ENCODE results near the gene TMEM39A. TPM values are rescaled to one million over a fixed set of nuclear protein-coding genes. Genes with fewer than 3 reads are reported as not detected.

TMEM39A gene
- total and polyA plus RNA-seq, 2 of the 4 experiments (the other 2 are of a cell fraction): 29.6 to 117 TPM

GRCh38 chr3:119416873-119417272 lies 46.5 kb downstream of the TMEM39A start:
- no peak overlapping the region for H3K18ac ChIP-seq (ENCODE audit: low read depth, low read length)
- no peaks in the 10 kb centered on the region for H4K20me1 ChIP-seq (ENCODE audit: insufficient read depth, low read length)
- no peaks in the 10 kb centered on the region for H3K9me3 ChIP-seq (ENCODE audit: control insufficient read depth, insufficient read depth, low read length)
- H4K8ac ChIP-seq (ENCODE audit: low read depth in 2 of 2, low read length in 2 of 2): no peak overlapping the region
- no CpG with 5 or more reads among the region's 1 CpG for WGBS, 2 experiments (ENCODE audit: extremely low coverage in 2 of 2, insufficient read length in 1 of 2)
- H3K14ac ChIP-seq (replicated peaks; ENCODE audit: low read depth, low read length): no peak overlapping the region
- no peaks in the 10 kb centered on the region for H3K27me3 ChIP-seq (ENCODE audit: control insufficient read depth, insufficient read depth, low read length)
- H3K4me1 ChIP-seq (ENCODE audit: control insufficient read depth, insufficient read depth, low read length): no peaks in the 10 kb centered on the region
- H4K91ac ChIP-seq (ENCODE audit: insufficient read depth, low read depth, low read length): no peak overlapping the region
- ChIA-PET POLR2A (ENCODE audit: unreplicated experiment) (no interaction called here), CTCF (no interaction called here)
- H3K23ac ChIP-seq (ENCODE audit: low read depth, low read length): no peak overlapping the region
- in situ Hi-C loops (cut with MboI; ENCODE audit: low sequenced_read_pairs): no loop called here
- no peak overlapping the region for H3K56ac ChIP-seq (ENCODE audit: extremely low read depth, insufficient read depth, low read length)
- ATAC-seq (ENCODE audit: low read depth): no peak
- H2BK5ac ChIP-seq (ENCODE audit: low read depth, low read length, poor library complexity, severe bottlenecking): no peak overlapping the region
- no peak overlapping the region for H2AK5ac ChIP-seq (ENCODE audit: low read depth, low read length)
- H3K4me3 ChIP-seq (ENCODE audit: insufficient read depth, low read depth, low read length): no peak overlapping the region
- H2BK20ac ChIP-seq (ENCODE audit: low read depth, low read length): no peak overlapping the region
- no peak overlapping the region for H2BK120ac ChIP-seq (ENCODE audit: low read depth, low read length)
- H3K9ac ChIP-seq (ENCODE audit: low read depth, low read length): no peak overlapping the region
- TF ChIP-seq FOS (IDR thresholded peaks at IDR 0.05; ENCODE audit: low read depth, low read length) (no peak), SMC3 (IDR thresholded peaks at IDR 0.05; ENCODE audit: low read depth, low read length) (no peak), CHD1 (IDR thresholded peaks at IDR 0.05; ENCODE audit: low read depth, low read length) (no peak), NFE2L2 (IDR thresholded peaks at IDR 0.05; ENCODE audit: low read depth, low read length) (no peak), CEBPB (IDR thresholded peaks at IDR 0.05; ENCODE audit: low read depth, low read length) (no peak), MAZ (IDR thresholded peaks at IDR 0.05; ENCODE audit: borderline replicate concordance, low read depth, low read length) (no peak), MAFK (IDR thresholded peaks at IDR 0.05; ENCODE audit: low read depth, low read length) (no peak), RCOR1 (IDR thresholded peaks at IDR 0.05; ENCODE audit: insufficient replicate concordance, low read length) (no peak), POLR2A (IDR thresholded peaks at IDR 0.05; ENCODE audit: low read depth, low read length) (no peak), USF2 (IDR thresholded peaks at IDR 0.05; ENCODE audit: low read depth, low read length) (no peak), MXI1 (IDR thresholded peaks at IDR 0.05; ENCODE audit: borderline replicate concordance, low read depth, low read length) (no peak), BHLHE40 (IDR thresholded peaks at IDR 0.05; ENCODE audit: low read depth, low read length) (no peak), CTCF (conservative IDR thresholded peaks at IDR 0.05; ENCODE audit: low read depth, low read length) (no peak), ELK1 (IDR thresholded peaks at IDR 0.05; ENCODE audit: borderline replicate concordance, low read depth, low read length) (no peak), RFX5 (IDR thresholded peaks at IDR 0.05; ENCODE audit: low read depth, low read length) (no peak), RAD21 (IDR thresholded peaks at IDR 0.05; ENCODE audit: low read length) (no peak)
- no peak overlapping the region for H3K27ac ChIP-seq (ENCODE audit: insufficient read depth, low read length)
- H3K4ac ChIP-seq (ENCODE audit: low read depth, low read length): no peak overlapping the region
- no TSS peak for BruUV-seq (replicated peaks)
- H2BK15ac ChIP-seq (ENCODE audit: low read depth, low read length): no peak overlapping the region
- peaks cover 24% of the 10 kb centered on the region for H3K36me3 ChIP-seq (ENCODE audit: control insufficient read depth, insufficient read depth, low read length)
- intact Hi-C loops (cut with micrococcal nuclease): no loop called here
- H3K9me1 ChIP-seq (ENCODE audit: insufficient read depth, low read length): peaks cover 10% of the 10 kb centered on the region; the same call in 1 of the 2 replicates
- no peak overlapping the region for H2AK9ac ChIP-seq (replicated peaks; ENCODE audit: low read depth, low read length, poor library complexity)
- H2AFZ ChIP-seq (replicated peaks; ENCODE audit: low read length, poor library complexity): no peak overlapping the region
- DNase-seq: no peak
- no peak overlapping the region for H3K4me2 ChIP-seq (ENCODE audit: low read depth, low read length)
- H4K5ac ChIP-seq (ENCODE audit: low read depth, low read length): no peak overlapping the region
- H3K79me1 ChIP-seq (ENCODE audit: low read depth in 1 of 2, low read length in 2 of 2): peaks cover 0 to 5% of the 10 kb centered on the region in 2 experiments; a peak in 1 of 4 replicates
- dilution Hi-C loops (cut with HindIII; ENCODE audit: low sequenced_read_pairs, unreplicated experiment): no loop called here

Data from IMR-90 (cell line).